MG63 (cell line): ENCODE measurements around the gene USP6NL. TPM values are rescaled to one million over a fixed set of nuclear protein-coding genes. Genes with fewer than 3 reads are reported as not detected.

Experiments
- DNase-seq: peaks from one replicate; pipeline ENCODE4 v3.0.0-alpha.2; 2020
- H3K27me3 ChIP-seq: fragments of 250-450 bp; sonication (Bioruptor Pico); 2 replicates; pipeline ENCODE4 v1.5.1; 2020; ENCODE audit warnings: mild to moderate bottlenecking, moderate library complexity
- H3K36me3 ChIP-seq: fragments of 250-450 bp; sonication (Bioruptor Pico); 2 replicates; pipeline ENCODE4 v1.5.1; 2020; ENCODE audit warnings: mild to moderate bottlenecking, moderate library complexity
- H3K4me3 ChIP-seq: fragments of 250-450 bp; sonication (Bioruptor Pico); 2 replicates; pipeline ENCODE4 v1.5.1; 2020; ENCODE audit warnings: mild to moderate bottlenecking, moderate library complexity
- H3K9me3 ChIP-seq: fragments of 250-450 bp; sonication (Bioruptor Pico); 2 replicates; pipeline ENCODE4 v1.5.1; 2020; ENCODE audit warnings: mild to moderate bottlenecking, moderate library complexity
- total RNA-seq: library from RNA; depleted of rRNA; stranded (reverse); fragments of >200 nt; shearing (Covaris generic); gene quantifications from 2 replicates; pipeline ENCODE4 v1.2.3, GENCODE V29; 2014; ENCODE audit warnings: low replicate concordance; rRNA removed

Gene USP6NL
- total RNA-seq, 1 experiment from 2014 or later, result 4.0 TPM

- Histone ChIP-seq H3K4me3 (no peak overlapping the region), H3K36me3 (no peaks in the 10 kb centered on the region), H3K27me3 (no peaks in the 10 kb centered on the region), H3K9me3 (peaks cover 8% of the 10 kb centered on the region; the same call in 1 of the 2 replicates)
- DNase-seq, result no peak
Measured at GRCh38 chr10:11414314-11415038, 197.0 kb downstream of the USP6NL start.

DNA sequence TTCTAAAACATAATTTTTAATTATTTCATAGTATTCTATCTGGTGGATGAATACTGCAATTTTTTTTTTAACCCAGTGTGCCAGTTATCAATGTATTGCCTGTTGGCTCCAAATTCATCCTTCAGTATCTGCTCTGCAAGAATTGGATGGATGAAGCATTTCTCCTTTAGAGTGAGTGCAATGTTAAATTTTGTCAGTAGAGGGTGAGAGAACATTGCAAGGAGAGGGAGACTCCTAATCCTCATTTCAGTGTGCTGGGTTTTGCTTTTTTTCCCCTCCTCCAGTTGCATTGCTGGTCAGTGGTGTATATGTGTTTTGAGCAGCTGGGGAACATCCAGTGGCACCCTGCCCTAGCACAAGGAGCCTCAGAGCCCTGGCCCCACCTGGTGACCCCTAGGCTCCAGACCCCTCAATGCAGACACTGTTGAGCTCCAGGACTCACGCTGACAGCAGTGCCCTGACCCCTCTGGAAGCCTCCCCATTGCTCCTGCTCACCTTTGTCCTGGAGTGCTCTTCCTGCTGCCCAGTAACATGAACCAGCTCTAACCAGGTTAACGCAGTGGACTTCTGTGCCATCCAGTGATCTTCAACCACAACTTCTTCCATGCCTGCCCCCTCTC is 199.4 kb downstream of the USP6NL start:
- no peak overlapping the region for H3K4me3 ChIP-seq
- 0 out of 2 replicates have a peak, but pooled peaks cover 2% of the 10 kb centered on the region for H3K9me3 ChIP-seq
- no peaks in the 10 kb centered on the region for H3K27me3 ChIP-seq
- H3K36me3 ChIP-seq, result no peaks in the 10 kb centered on the region
- DNase-seq, result no peak

GRCh38 chr10:11409357-11409756 is 202.1 kb downstream of the USP6NL start:
- DNase-seq, result no peak
- Histone ChIP-seq H3K9me3 (0 out of 2 replicates have a peak, but pooled peaks cover 2% of the 10 kb centered on the region), H3K27me3 (no peaks in the 10 kb centered on the region), H3K4me3 (no peak overlapping the region), H3K36me3 (no peaks in the 10 kb centered on the region)

- H3K27me3 ChIP-seq, result no peaks in the 10 kb centered on the region
- no peaks in the 10 kb centered on the region for H3K36me3 ChIP-seq
- H3K9me3 ChIP-seq, result 0 out of 2 replicates have a peak, but pooled peaks cover 2% of the 10 kb centered on the region
- no peak overlapping the region for H3K4me3 ChIP-seq
- DNase-seq, result no peak
Measured at GRCh38 chr10:11407939-11408338, 203.5 kb downstream of the USP6NL start.

- no peak for DNase-seq
- Histone ChIP-seq H3K9me3 (no peaks in the 10 kb centered on the region), H3K36me3 (no peaks in the 10 kb centered on the region), H3K4me3 (no peak overlapping the region), H3K27me3 (no peaks in the 10 kb centered on the region)
Measured at GRCh38 chr10:11406746-11407145, 204.7 kb downstream of the USP6NL start.

GRCh38 chr10:11404901-11405300 is 206.5 kb downstream of the USP6NL start:
- no peaks in the 10 kb centered on the region for H3K27me3 ChIP-seq
- H3K4me3 ChIP-seq, result no peak overlapping the region
- H3K9me3 ChIP-seq, result no peaks in the 10 kb centered on the region
- DNase-seq, result no peak
- no peaks in the 10 kb centered on the region for H3K36me3 ChIP-seq

Other genes with a start within 250 kb of the USP6NL start
- gene ECHDC3, start 130.7 kb upstream of the USP6NL start, total RNA-seq, result 45.2 and 63.9 TPM in 2 replicates
- gene PROSER2, start 211.7 kb upstream of the USP6NL start, total RNA-seq, result 2.1 and 3.5 TPM in 2 replicates